Stimulated activated naive B cell treated with anti-CD40 and anti-IgM and Interleukin-4, amounts not matched to agents 10 μg/mL and 1 μg/mL and 100 μg/mL, for 72 hours (primary cell): ENCODE data around the gene ANO10.
A peak's percentile ranks its signal among the peaks of the same experiment; 100 is the strongest.

Experiments
- ATAC-seq, 2 donors: fragments of 150-1000 bp; cut with Tn5 transposase; replicated peaks; 2 replicates each; pipeline ENCODE4 v1.10.0; 2021; ENCODE audit warnings: moderate library complexity in 1 of 2
- DNase-seq: peaks from one replicate; pipeline ENCODE4 v3.0.0; 2021
- H3K27ac Mint-ChIP-seq: one replicate; pipeline ENCODE4 v1.8.0; 2022; ENCODE audit warnings: mild to moderate bottlenecking, mixed read lengths
- H3K27me3 Mint-ChIP-seq, 2 donors: one replicate each; pipeline ENCODE4 v1.8.0; 2022; ENCODE audit warnings: mixed read lengths in 2 of 2
- H3K36me3 Mint-ChIP-seq, 2 donors: one replicate each; pipeline ENCODE4 v1.8.0; 2022; ENCODE audit warnings: mixed read lengths in 2 of 2, mild to moderate bottlenecking in 1 of 2
- H3K4me1 Mint-ChIP-seq, 2 donors: one replicate each; pipeline ENCODE4 v1.8.0; 2022; ENCODE audit warnings: mixed read lengths in 2 of 2, mild to moderate bottlenecking in 1 of 2
- H3K4me3 Mint-ChIP-seq, 2 donors: one replicate each; pipeline ENCODE4 v1.8.0; 2022; ENCODE audit warnings: mild to moderate bottlenecking in 2 of 2, mixed read lengths in 2 of 2, moderate library complexity in 1 of 2
- H3K9me3 Mint-ChIP-seq, 2 donors: one replicate each; pipeline ENCODE4 v1.8.0; 2022; ENCODE audit warnings: mixed read lengths in 2 of 2, mild to moderate bottlenecking in 1 of 2

ANO10 gene

GRCh38 chr3:43640681-43641080 is 18.9 kb upstream of the ANO10 start:
- H3K9me3 Mint-ChIP-seq = no peaks in the 10 kb centered on the region
- no peaks in the 10 kb centered on the region for H3K36me3 Mint-ChIP-seq
- peaks cover 0 to 7% of the 10 kb centered on the region in 2 donors for H3K4me1 Mint-ChIP-seq
- ATAC-seq = no peak
- H3K4me3 Mint-ChIP-seq = no peak overlapping the region
- H3K27ac Mint-ChIP-seq = no peak overlapping the region
- DNase-seq = no peak
- H3K27me3 Mint-ChIP-seq = peaks cover 14 to 24% of the 10 kb centered on the region in 2 donors

GRCh38 chr3:43638594-43639447 is 17.0 kb upstream of the ANO10 start:
- no peaks in the 10 kb centered on the region for H3K36me3 Mint-ChIP-seq
- DNase-seq (peak; percentile 4), ATAC-seq (peak; percentile 68 to 81)
- peaks cover 0 to 7% of the 10 kb centered on the region in 2 donors for H3K4me1 Mint-ChIP-seq
- H3K4me3 Mint-ChIP-seq = no peak overlapping the region
- H3K9me3 Mint-ChIP-seq = no peaks in the 10 kb centered on the region
- H3K27ac Mint-ChIP-seq = no peak overlapping the region
- H3K27me3 Mint-ChIP-seq = peaks cover 13 to 21% of the 10 kb centered on the region in 2 donors

- Mint-ChIP-seq H3K27ac (no peak overlapping the region), H3K4me3 (no peak overlapping the region), H3K4me1 (peaks cover 0 to 7% of the 10 kb centered on the region in 2 donors), H3K36me3 (no peaks in the 10 kb centered on the region), H3K9me3 (no peaks in the 10 kb centered on the region), H3K27me3 (peaks cover 12 to 19% of the 10 kb centered on the region in 2 donors)
- ATAC-seq (no peak), DNase-seq (no peak)
Observed at GRCh38 chr3:43637702-43638101, 15.9 kb upstream of the ANO10 start.

- no peak overlapping the region for H3K27ac Mint-ChIP-seq
- H3K27me3 Mint-ChIP-seq = peaks cover 19 to 20% of the 10 kb centered on the region in 2 donors
- H3K36me3 Mint-ChIP-seq = peaks cover 3 to 7% of the 10 kb centered on the region in 2 donors
- H3K4me3 Mint-ChIP-seq = no peak overlapping the region
- ATAC-seq (no peak), DNase-seq (no peak)
- H3K4me1 Mint-ChIP-seq = peaks cover 7 to 9% of the 10 kb centered on the region in 2 donors
- peaks cover 4 to 5% of the 10 kb centered on the region in 2 donors for H3K9me3 Mint-ChIP-seq
Observed at GRCh38 chr3:43632986-43633385, 11.2 kb upstream of the ANO10 start.

GRCh38 chr3:43632269-43632733 is 10.5 kb upstream of the ANO10 start:
- Mint-ChIP-seq H3K4me3 (no peak overlapping the region), H3K27ac (no peak overlapping the region), H3K4me1 (peaks cover 7 to 9% of the 10 kb centered on the region in 2 donors), H3K27me3 (peaks cover 19 to 20% of the 10 kb centered on the region in 2 donors), H3K9me3 (peaks cover 4 to 5% of the 10 kb centered on the region in 2 donors), H3K36me3 (peaks cover 3 to 7% of the 10 kb centered on the region in 2 donors)
- ATAC-seq (no peak), DNase-seq (no peak)

- no peak for DNase-seq
- Mint-ChIP-seq H3K4me3 (no peak overlapping the region), H3K27ac (peak overlapping the region; percentile 90), H3K4me1 (peaks cover 9 to 13% of the 10 kb centered on the region in 2 donors), H3K36me3 (peaks cover 3 to 7% of the 10 kb centered on the region in 2 donors), H3K27me3 (peaks cover 15 to 18% of the 10 kb centered on the region in 2 donors), H3K9me3 (peaks cover 4 to 5% of the 10 kb centered on the region in 2 donors)
- no peak for ATAC-seq
Observed at GRCh38 chr3:43629741-43630140, 7.9 kb upstream of the ANO10 start.

- Mint-ChIP-seq H3K27me3 (peaks cover 12 to 14% of the 10 kb centered on the region in 2 donors), H3K36me3 (peaks cover 3 to 7% of the 10 kb centered on the region in 2 donors), H3K27ac (peak overlapping the region; percentile 90), H3K4me3 (peak overlapping the region; percentile 11 to 76), H3K9me3 (peaks cover 4 to 5% of the 10 kb centered on the region in 2 donors), H3K4me1 (peaks cover 9 to 13% of the 10 kb centered on the region in 2 donors)
- DNase-seq (no peak), ATAC-seq (peak; percentile 65 to 83)
Observed at GRCh38 chr3:43629257-43629656, 7.4 kb upstream of the ANO10 start.

GRCh38 chr3:43627360-43627759 is 5.5 kb upstream of the ANO10 start:
- DNase-seq = no peak
- Mint-ChIP-seq H3K27ac (no peak overlapping the region), H3K27me3 (peaks cover 12 to 14% of the 10 kb centered on the region in 2 donors), H3K4me3 (no peak overlapping the region), H3K36me3 (peaks cover 3 to 7% of the 10 kb centered on the region in 2 donors), H3K9me3 (peaks cover 4 to 5% of the 10 kb centered on the region in 2 donors), H3K4me1 (peaks cover 14 to 20% of the 10 kb centered on the region in 2 donors)
- no peak for ATAC-seq

- ATAC-seq (no peak), DNase-seq (no peak)
- H3K27ac Mint-ChIP-seq = no peak overlapping the region
- H3K4me3 Mint-ChIP-seq = peak overlapping the region in 1 of 2 donors; percentile 4
- peaks cover 16 to 28% of the 10 kb centered on the region in 2 donors for H3K4me1 Mint-ChIP-seq
- peaks cover 4 to 5% of the 10 kb centered on the region in 2 donors for H3K27me3 Mint-ChIP-seq
- H3K36me3 Mint-ChIP-seq = peaks cover 2 to 7% of the 10 kb centered on the region in 2 donors
- peaks cover 4 to 5% of the 10 kb centered on the region in 2 donors for H3K9me3 Mint-ChIP-seq
Observed at GRCh38 chr3:43624619-43625305, 3.0 kb upstream of the ANO10 start.

- Mint-ChIP-seq H3K4me1 (peaks cover 10 to 22% of the 10 kb centered on the region in 2 donors), H3K36me3 (no peaks in the 10 kb centered on the region), H3K9me3 (no peaks in the 10 kb centered on the region), H3K4me3 (peak overlapping the region; percentile 95 to 96), H3K27ac (peak overlapping the region; percentile 87), H3K27me3 (no peaks in the 10 kb centered on the region)
- ATAC-seq = peak in 1 of 2 donors; percentile 0
- peak; percentile 3 for DNase-seq
Observed at GRCh38 chr3:43620831-43621655, 768 bp downstream of the ANO10 start.

GRCh38 chr3:43619588-43619987 is 2.2 kb downstream of the ANO10 start:
- DNase-seq (no peak), ATAC-seq (no peak)
- no peaks in the 10 kb centered on the region for H3K27me3 Mint-ChIP-seq
- no peak overlapping the region for H3K4me3 Mint-ChIP-seq
- no peak overlapping the region for H3K27ac Mint-ChIP-seq
- H3K4me1 Mint-ChIP-seq = peaks cover 10 to 22% of the 10 kb centered on the region in 2 donors
- no peaks in the 10 kb centered on the region for H3K9me3 Mint-ChIP-seq
- H3K36me3 Mint-ChIP-seq = no peaks in the 10 kb centered on the region

- no peaks in the 10 kb centered on the region for H3K36me3 Mint-ChIP-seq
- DNase-seq (no peak), ATAC-seq (no peak)
- H3K4me3 Mint-ChIP-seq = no peak overlapping the region
- no peaks in the 10 kb centered on the region for H3K27me3 Mint-ChIP-seq
- peaks cover 10 to 22% of the 10 kb centered on the region in 2 donors for H3K4me1 Mint-ChIP-seq
- no peaks in the 10 kb centered on the region for H3K9me3 Mint-ChIP-seq
- no peak overlapping the region for H3K27ac Mint-ChIP-seq
Observed at GRCh38 chr3:43618142-43618541, 3.7 kb downstream of the ANO10 start.

- Mint-ChIP-seq H3K27ac (no peak overlapping the region), H3K4me3 (no peak overlapping the region), H3K36me3 (no peaks in the 10 kb centered on the region), H3K4me1 (peaks cover 1 to 6% of the 10 kb centered on the region in 2 donors), H3K9me3 (no peaks in the 10 kb centered on the region), H3K27me3 (no peaks in the 10 kb centered on the region)
- ATAC-seq (no peak), DNase-seq (no peak)
Observed at GRCh38 chr3:43616034-43616433, 5.8 kb downstream of the ANO10 start.

- DNase-seq (no peak), ATAC-seq (no peak)
- H3K9me3 Mint-ChIP-seq = no peaks in the 10 kb centered on the region
- H3K27ac Mint-ChIP-seq = no peak overlapping the region
- no peaks in the 10 kb centered on the region for H3K36me3 Mint-ChIP-seq
- H3K4me3 Mint-ChIP-seq = no peak overlapping the region
- H3K4me1 Mint-ChIP-seq = peaks cover 0 to 5% of the 10 kb centered on the region in 2 donors
- H3K27me3 Mint-ChIP-seq = no peaks in the 10 kb centered on the region
Observed at GRCh38 chr3:43615133-43615532, 6.7 kb downstream of the ANO10 start.
